ENCODE measurements around the gene PBX4. TPM values are rescaled to one million over a fixed set of nuclear protein-coding genes. Genes with fewer than 3 reads are reported as not detected.
A peak's percentile ranks its signal among the peaks of the same experiment; 100 is the strongest.

The PBX4 gene
- total RNA-seq, 1 experiment from 2014 or later = 11.6 TPM

DNA sequence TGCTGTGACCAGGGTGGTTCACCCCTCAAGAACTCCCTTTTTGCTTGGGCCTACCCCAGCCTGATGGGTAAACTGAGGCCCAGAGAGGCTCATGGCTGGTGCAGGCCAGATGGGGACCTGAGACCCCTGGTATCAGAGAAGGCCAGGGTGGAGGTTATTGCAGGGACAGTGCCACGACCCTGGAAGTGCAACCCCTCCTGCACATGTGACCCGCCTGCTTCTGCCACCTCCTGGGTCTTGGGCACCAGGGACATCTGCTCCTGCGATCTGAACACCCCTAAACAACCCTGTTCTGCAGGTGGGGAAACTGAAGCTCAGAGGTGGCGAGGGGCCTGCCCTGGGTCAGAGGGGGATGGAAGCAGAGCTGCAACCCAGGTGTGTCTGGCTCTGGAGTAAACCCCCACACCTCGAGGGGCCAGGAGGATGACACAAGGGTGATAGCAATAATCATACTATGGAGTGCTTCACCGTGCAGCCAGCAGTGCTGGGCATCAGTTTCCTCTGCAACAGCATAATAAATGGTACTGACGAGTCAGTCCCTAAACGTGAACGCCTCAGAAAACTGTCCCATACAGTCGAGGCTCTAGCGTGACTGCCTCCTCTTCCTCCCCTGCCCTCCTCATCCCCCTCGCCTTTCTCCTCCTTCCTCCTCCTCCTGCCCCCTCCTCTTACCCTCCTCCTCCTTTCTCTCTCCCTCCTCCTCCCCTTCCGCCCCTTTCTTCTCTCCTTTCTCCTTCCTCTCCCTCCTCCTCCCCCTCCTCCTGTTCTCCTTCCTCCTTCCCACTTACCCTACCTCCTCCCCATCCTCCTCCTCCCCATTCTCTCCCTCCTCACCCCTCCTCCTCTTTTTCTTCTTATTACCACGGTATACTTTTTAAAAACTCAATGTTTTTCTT, 85.4 kb downstream of the PBX4 start:
- no peaks in the 10 kb centered on the region; a peak in 2 of 4 replicates for H3K36me3 ChIP-seq (ENCODE audit: control insufficient read depth in 1 of 2, insufficient read depth in 2 of 2, low read length in 2 of 2)
- peaks cover 0 to 3% of the 10 kb centered on the region in 2 experiments; a peak in 1 of 4 replicates for H3K4me1 ChIP-seq (ENCODE audit: control insufficient read depth in 1 of 2, insufficient read depth in 2 of 2, low read length in 2 of 2)
- ATAC-seq (no peak), DNase-seq (ENCODE audit: low read depth, low spot score) (no peak)
- no peaks in the 10 kb centered on the region for H3K79me2 ChIP-seq (ENCODE audit: insufficient read depth, low read length)
- H3K27me3 ChIP-seq (ENCODE audit: insufficient read depth, low read length) = no peaks in the 10 kb centered on the region
- RAD21 ChIA-PET (ENCODE audit: low non-redundant PET in 1 of 2, low total read pairs in 2 of 2, uncharacterized antibody in 2 of 2, unreplicated experiment in 2 of 2) = interaction anchor here (0.9 to 1.1 kb wide), 4 partner anchors 8 to 21 kb away, joined by 4 to 5 read pairs (median 4); no protein-coding TSS in a partner anchor
- H3K9me2 ChIP-seq (ENCODE audit: insufficient read depth) = no peaks in the 10 kb centered on the region
- no peak overlapping the region for H3K27ac ChIP-seq (ENCODE audit: low read depth, low read length)
- POLR2A ChIA-PET = no interaction called here
- no peaks in the 10 kb centered on the region for H4K20me1 ChIP-seq (ENCODE audit: insufficient read depth)
- no peak overlapping the region for H3K4me2 ChIP-seq (ENCODE audit: low read length)
- CTCF ChIA-PET = interaction anchor here (0.6 to 4.8 kb wide), 7 partner anchors 8 to 426 kb away, joined by 3 to 22 read pairs (median 9); partner anchors contain the start of genes GMIP, NDUFA13 and TSSK6
- intact Hi-C loops (cut with micrococcal nuclease) = loop anchor here (1.0 kb wide), 1 partner anchor 111 kb away; no protein-coding TSS in a partner anchor
- no TSS peak for BruUV-seq (replicated peaks)
- TF ChIP-seq ELF1 (IDR thresholded peaks at IDR 0.05; ENCODE audit: borderline replicate concordance, low read depth) (no peak), POLR2AphosphoS5 (IDR thresholded peaks at IDR 0.05; ENCODE audit: low read depth, low read length) (no peak), EZH2 (IDR thresholded peaks at IDR 0.05) (no peak)
- no peak overlapping the region for H2AFZ ChIP-seq (ENCODE audit: low read depth, low read length, poor library complexity, severe bottlenecking)
- H3K9ac ChIP-seq (ENCODE audit: low read length) = no peak overlapping the region
- no peaks in the 10 kb centered on the region for H3K9me3 ChIP-seq (ENCODE audit: control insufficient read depth in 1 of 2, insufficient read depth in 1 of 2, low read depth in 1 of 2, low read length in 2 of 2)
- no peak overlapping the region for H3K4me3 ChIP-seq (replicated peaks in 1 of 2; ENCODE audit: low read depth in 1 of 2, low read length in 2 of 2)

GRCh38 chr19:19531951-19532805, 86.3 kb downstream of the PBX4 start:
- peaks cover 0 to under 1% of the 10 kb centered on the region in 2 experiments; a peak in 2 of 4 replicates for H3K36me3 ChIP-seq (ENCODE audit: control insufficient read depth in 1 of 2, insufficient read depth in 2 of 2, low read length in 2 of 2)
- POLR2A ChIA-PET = no interaction called here
- H3K4me1 ChIP-seq (ENCODE audit: control insufficient read depth in 1 of 2, insufficient read depth in 2 of 2, low read length in 2 of 2) = no peaks in the 10 kb centered on the region; a peak in 1 of 4 replicates
- H3K4me2 ChIP-seq (ENCODE audit: low read length) = no peak overlapping the region
- no peaks in the 10 kb centered on the region for H3K9me3 ChIP-seq (ENCODE audit: control insufficient read depth in 1 of 2, insufficient read depth in 1 of 2, low read depth in 1 of 2, low read length in 2 of 2)
- BruUV-seq (replicated peaks) = no TSS peak
- RAD21 ChIA-PET (ENCODE audit: low non-redundant PET in 1 of 2, low total read pairs in 2 of 2, uncharacterized antibody in 2 of 2, unreplicated experiment in 2 of 2) = interaction anchor here (0.9 to 1.1 kb wide), 4 partner anchors 9 to 22 kb away, joined by 4 to 5 read pairs (median 4); no protein-coding TSS in a partner anchor
- CTCF ChIA-PET = interaction anchor here (0.6 to 4.8 kb wide), 7 partner anchors 9 to 427 kb away, joined by 3 to 22 read pairs (median 9); partner anchors contain the start of genes GMIP, NDUFA13 and TSSK6
- intact Hi-C loops (cut with micrococcal nuclease) = loop anchor here (1.0 kb wide), 1 partner anchor 112 kb away; no protein-coding TSS in a partner anchor
- no peaks in the 10 kb centered on the region for H3K27me3 ChIP-seq (ENCODE audit: insufficient read depth, low read length)
- H3K9ac ChIP-seq (ENCODE audit: low read length) = no peak overlapping the region
- peak; percentile 83 for ATAC-seq
- H3K27ac ChIP-seq (ENCODE audit: low read depth, low read length) = no peak overlapping the region
- no peaks in the 10 kb centered on the region for H4K20me1 ChIP-seq (ENCODE audit: insufficient read depth)
- no peak overlapping the region for H2AFZ ChIP-seq (ENCODE audit: low read depth, low read length, poor library complexity, severe bottlenecking)
- no peaks in the 10 kb centered on the region for H3K9me2 ChIP-seq (ENCODE audit: insufficient read depth)
- no peak for DNase-seq (ENCODE audit: low read depth, low spot score)
- H3K4me3 ChIP-seq (replicated peaks in 1 of 2; ENCODE audit: low read depth in 1 of 2, low read length in 2 of 2) = no peak overlapping the region
- H3K79me2 ChIP-seq (ENCODE audit: insufficient read depth, low read length) = no peaks in the 10 kb centered on the region
- TF ChIP-seq ELF1 (IDR thresholded peaks at IDR 0.05; ENCODE audit: borderline replicate concordance, low read depth) (no peak), POLR2AphosphoS5 (IDR thresholded peaks at IDR 0.05; ENCODE audit: low read depth, low read length) (peak; percentile 51; the same call in 1 of the 2 replicates), RAD21 (IDR thresholded peaks at IDR 0.05; ENCODE audit: low read depth) (peak; percentile 91), EGR1 (IDR thresholded peaks at IDR 0.05; ENCODE audit: low read depth) (no peak), YY1 (IDR thresholded peaks at IDR 0.05; ENCODE audit: extremely low read depth, insufficient replicate concordance, low read depth, low read length) (no peak), EZH2phosphoT487 (IDR thresholded peaks at IDR 0.05; ENCODE audit: borderline replicate concordance) (no peak), CTCF (IDR thresholded peaks at IDR 0.05 in 2 of 3, conservative IDR thresholded peaks at IDR 0.05 in 1 of 3; ENCODE audit: borderline replicate concordance in 1 of 3, insufficient read depth in 1 of 3, low read depth in 2 of 3, low read length in 2 of 3) (peak; percentile 80 to 97 (median 90))
- TF ChIP-seq, protein P1, sequence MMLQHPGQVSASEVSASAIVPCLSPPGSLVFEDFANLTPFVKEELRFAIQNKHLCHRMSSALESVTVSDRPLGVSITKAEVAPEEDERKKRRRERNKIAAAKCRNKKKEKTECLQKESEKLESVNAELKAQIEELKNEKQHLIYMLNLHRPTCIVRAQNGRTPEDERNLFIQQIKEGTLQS (IDR thresholded peaks at IDR 0.05) = no peak
